IMR-90 (cell line): ENCODE results near the gene SLC9A1. TPM values are rescaled to one million over a fixed set of nuclear protein-coding genes. Genes with fewer than 3 reads are reported as not detected.

ENCODE experiments used
- ATAC-seq: fragments of 200-7000 bp; cut with Tn5 transposase; 2 replicates; pipeline ENCODE4 v1.9.1; 2020; ENCODE audit warnings: low read depth, mild to moderate bottlenecking, moderate library complexity
- BruUV-seq: library from RNA; stranded (reverse); fragments of 400-500 nt; replicated peaks from 2 replicates; lab custom pipeline; 2021; lab: Mats Ljungman, UMichigan
- CTCF ChIA-PET: fragments of 300-600 bp; formaldehyde crosslinking; extraction: SDS; loops from one replicate; lab custom pipeline; 2021; ENCODE audit warnings: antibody characterized with exemption; lab: Yijun Ruan, JAX
- POLR2A ChIA-PET: fragments of 300-600 bp; sonication (Branson Sonifier 250); formaldehyde crosslinking; loops from one replicate; lab custom pipeline; 2022; ENCODE audit warnings: antibody characterized with exemption; ENCODE audit not compliant: unreplicated experiment; lab: Charles Lee
- DNase-seq: peaks from one replicate; pipeline ENCODE4 v3.0.0; 2013
- H2AFZ ChIP-seq: replicated peaks from 2 replicates; pipeline ENCODE3; 2013; ENCODE audit warnings: low read length, mild to moderate bottlenecking; ENCODE audit not compliant: poor library complexity
- H2AK5ac ChIP-seq: 2 replicates; pipeline ENCODE4 v1.6.1; 2013; ENCODE audit warnings: low read depth, low read length, inconsistent platforms
- H2AK9ac ChIP-seq: replicated peaks from 2 replicates; pipeline ENCODE3; 2013; ENCODE audit warnings: mild to moderate bottlenecking, low read depth, low read length, moderate library complexity; ENCODE audit not compliant: poor library complexity
- H2BK120ac ChIP-seq: 2 replicates; pipeline ENCODE4 v1.6.1; 2013; ENCODE audit warnings: low read depth, low read length, inconsistent platforms
- H2BK15ac ChIP-seq: 3 replicates; pipeline ENCODE4 v1.6.1; 2013; ENCODE audit warnings: low read depth, low read length, inconsistent platforms
- H2BK20ac ChIP-seq: 2 replicates; pipeline ENCODE4 v1.6.1; 2013; ENCODE audit warnings: low read depth, mild to moderate bottlenecking, inconsistent platforms, low read length, moderate library complexity
- H2BK5ac ChIP-seq: 2 replicates; pipeline ENCODE4 v1.6.1; 2013; ENCODE audit warnings: mild to moderate bottlenecking, low read depth, low read length, inconsistent platforms; ENCODE audit not compliant: poor library complexity, severe bottlenecking
- H3K14ac ChIP-seq: replicated peaks from 2 replicates; pipeline ENCODE4 v1.6.1; 2013; ENCODE audit warnings: low read depth, low read length, inconsistent platforms
- H3K18ac ChIP-seq: 2 replicates; pipeline ENCODE4 v1.6.1; 2013; ENCODE audit warnings: low read depth, low read length, control low read depth
- H3K23ac ChIP-seq: 2 replicates; pipeline ENCODE4 v1.6.1; 2013; ENCODE audit warnings: low read depth, low read length, inconsistent platforms
- H3K27ac ChIP-seq: 2 replicates; pipeline ENCODE4 v1.5.1; 2013; ENCODE audit warnings: mild to moderate bottlenecking, control low read depth, low read length; ENCODE audit not compliant: insufficient read depth
- H3K27me3 ChIP-seq: 2 replicates; pipeline ENCODE4 v1.6.1; 2013; ENCODE audit warnings: low read length; ENCODE audit not compliant: control insufficient read depth, insufficient read depth
- H3K36me3 ChIP-seq: 2 replicates; pipeline ENCODE4 v1.6.1; 2013; ENCODE audit warnings: low read length, mixed read lengths; ENCODE audit not compliant: control insufficient read depth, insufficient read depth
- H3K4ac ChIP-seq: 2 replicates; pipeline ENCODE4 v1.6.1; 2013; ENCODE audit warnings: low read depth, low read length, inconsistent platforms
- H3K4me1 ChIP-seq: 2 replicates; pipeline ENCODE4 v1.6.1; 2013; ENCODE audit warnings: low read length, mixed read lengths; ENCODE audit not compliant: control insufficient read depth, insufficient read depth
- H3K4me2 ChIP-seq: 2 replicates; pipeline ENCODE4 v1.6.1; 2013; ENCODE audit warnings: low read depth, mild to moderate bottlenecking, control low read depth, low read length, moderate library complexity
- H3K4me3 ChIP-seq: 2 replicates; pipeline ENCODE4 v1.5.1; 2013; ENCODE audit warnings: low read depth, mild to moderate bottlenecking, control low read depth, low read length, moderate library complexity; ENCODE audit not compliant: insufficient read depth
- H3K56ac ChIP-seq: 2 replicates; pipeline ENCODE4 v1.6.1; 2013; ENCODE audit warnings: low read length, inconsistent platforms; ENCODE audit not compliant: insufficient read depth; ENCODE audit errors: extremely low read depth
- H3K79me1 ChIP-seq, 2 experiments: 2 replicates each; pipeline ENCODE4 v1.6.1; 2013; ENCODE audit warnings: low read length in 2 of 2, inconsistent platforms in 1 of 2, low read depth in 1 of 2
- H3K9ac ChIP-seq: 2 replicates; pipeline ENCODE4 v1.6.1; 2013; ENCODE audit warnings: low read depth, low read length, control low read depth
- H3K9me1 ChIP-seq: 2 replicates; pipeline ENCODE4 v1.6.1; 2013; ENCODE audit warnings: low read length, inconsistent platforms; ENCODE audit not compliant: insufficient read depth
- H3K9me3 ChIP-seq: 2 replicates; pipeline ENCODE4 v1.6.1; 2013; ENCODE audit warnings: low read length; ENCODE audit not compliant: control insufficient read depth, insufficient read depth
- H4K20me1 ChIP-seq: 2 replicates; pipeline ENCODE4 v1.6.1; 2013; ENCODE audit warnings: low read length, inconsistent platforms; ENCODE audit not compliant: insufficient read depth
- H4K5ac ChIP-seq: 2 replicates; pipeline ENCODE4 v1.6.1; 2013; ENCODE audit warnings: mild to moderate bottlenecking, low read depth, low read length, control low read depth
- H4K8ac ChIP-seq, 2 experiments: 2 replicates each; pipeline ENCODE4 v1.6.1; 2013; ENCODE audit warnings: low read depth in 2 of 2, low read length in 2 of 2, control low read depth in 1 of 2, inconsistent platforms in 1 of 2
- H4K91ac ChIP-seq: 2 replicates; pipeline ENCODE4 v1.6.1; 2013; ENCODE audit warnings: low read depth, low read length, inconsistent platforms; ENCODE audit not compliant: insufficient read depth
- BHLHE40 ChIP-seq: fragments of 150-350 bp; IDR thresholded peaks from 2 replicates; pipeline ENCODE4 v1.6.1; 2016; ENCODE audit warnings: mild to moderate bottlenecking, low read depth, low read length
- CEBPB ChIP-seq: IDR thresholded peaks from 2 replicates; pipeline ENCODE4 v1.6.1; 2012; ENCODE audit warnings: low read depth, low read length, improper control_type of control experiment
- CHD1 ChIP-seq: IDR thresholded peaks from 2 replicates; pipeline ENCODE4 v1.6.1; 2012; ENCODE audit warnings: low read depth, low read length, improper control_type of control experiment
- FOS ChIP-seq: fragments of 150-350 bp; IDR thresholded peaks from 2 replicates; pipeline ENCODE4 v1.6.1; 2016; ENCODE audit warnings: low read depth, low read length
- MAFK ChIP-seq: IDR thresholded peaks from 2 replicates; pipeline ENCODE4 v1.6.1; 2012; ENCODE audit warnings: low read depth, low read length, improper control_type of control experiment
- MAZ ChIP-seq: IDR thresholded peaks from 2 replicates; pipeline ENCODE4 v1.6.1; 2012; ENCODE audit warnings: low read depth, mild to moderate bottlenecking, low read length, improper control_type of control experiment, moderate library complexity, borderline replicate concordance
- RAD21 ChIP-seq: IDR thresholded peaks from 2 replicates; pipeline ENCODE4 v1.6.1; 2012; ENCODE audit warnings: low read length, improper control_type of control experiment
- SMC3 ChIP-seq: fragments of 150-350 bp; IDR thresholded peaks from 2 replicates; pipeline ENCODE4 v1.6.1; 2016; ENCODE audit warnings: low read depth, mild to moderate bottlenecking, antibody characterized with exemption, low read length, moderate library complexity
- WGBS, 2 experiments: methylation state at CpG; one replicate each; pipeline versions ENCODE4 v1.1.5 to v1.1.7; 2013; ENCODE audit warnings: missing lambda C conversion rate in 2 of 2; ENCODE audit not compliant: insufficient read length in 1 of 2; ENCODE audit errors: extremely low coverage in 2 of 2; 5-methylcytosine and 5-hydroxymethylcytosine counted together
- dilution Hi-C: fragments of 300-500 bp; cut with HindIII; formaldehyde crosslinking; loops from one replicate; pipeline ENCODE4 v1.14.3; 2018; ENCODE audit warnings: low sequenced_read_pairs; ENCODE audit not compliant: unreplicated experiment
- in situ Hi-C: fragments of 300-500 bp; cut with MboI; formaldehyde crosslinking; loops from 3 replicates; pipeline ENCODE4 v1.14.3; 2019; ENCODE audit warnings: low sequenced_read_pairs, inconsistent platforms, mixed read lengths
- intact Hi-C: fragments of 100-400 bp; cut with micrococcal nuclease; formaldehyde crosslinking; loops from 2 replicates; pipeline ENCODE4 v1.10.0; 2022
- polyA plus RNA-seq, 3 experiments: library from polyadenylated mRNA; depleted of rRNA; stranded (reverse); fragments of >200 nt; gene quantifications; 2 replicates each; pipeline ENCODE4 v1.2.3, GENCODE V29; 2012; ENCODE audit warnings: low replicate concordance in 1 of 3
- total RNA-seq: library from RNA; depleted of rRNA; stranded (reverse); fragments of >200 nt; gene quantifications from 2 replicates; pipeline ENCODE4 v1.2.3, GENCODE V29; 2012
- TF ChIP-seq, protein P1 (sequence below): conservative IDR thresholded peaks from 2 replicates; pipeline ENCODE4 v1.5.1; 2012; ENCODE audit warnings: mild to moderate bottlenecking, low read depth, low read length, improper control_type of control experiment
- TF ChIP-seq, protein P2 (sequence below): fragments of 150-350 bp; IDR thresholded peaks from 2 replicates; pipeline ENCODE4 v1.6.1; 2017; ENCODE audit warnings: mild to moderate bottlenecking, antibody characterized with exemption, low read length, low read depth

Gene SLC9A1
- total and polyA plus RNA-seq, 2 of the 4 experiments (the other 2 are of a cell fraction) = 2.0 to 21.2 TPM

DNA sequence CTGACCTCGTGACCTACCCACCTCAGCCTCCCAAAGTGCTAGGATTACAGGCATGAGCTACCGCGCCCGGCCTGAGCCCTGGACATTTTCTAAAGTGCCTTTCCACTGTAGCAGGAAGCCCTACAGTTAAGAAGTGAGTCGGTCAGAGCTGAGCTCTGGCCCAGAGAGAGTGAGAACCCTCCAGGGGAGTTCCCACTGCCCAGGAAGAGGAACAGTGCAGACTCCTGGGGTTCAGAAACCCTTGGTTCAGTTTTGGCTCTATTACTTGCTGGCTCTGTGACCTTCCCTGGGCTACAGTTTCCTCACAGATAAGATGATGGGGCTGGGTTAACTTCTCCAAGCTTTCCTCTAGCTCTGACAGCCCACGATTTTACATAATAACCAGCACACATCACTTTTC is 20.9 kb downstream of the SLC9A1 start:
- Histone ChIP-seq H3K18ac (no peak overlapping the region), H4K91ac (no peak overlapping the region), H3K36me3 (no peaks in the 10 kb centered on the region), H2AFZ (no peak overlapping the region), H3K9ac (no peak overlapping the region), H3K23ac (no peak overlapping the region), H3K79me1 (peaks cover 27 to 74% of the 10 kb centered on the region in 2 experiments; a peak in 3 of 4 replicates), H3K4me3 (no peak overlapping the region), H3K4me1 (peaks cover 6% of the 10 kb centered on the region; the same call in 1 of the 2 replicates), H2BK5ac (no peak overlapping the region), H2AK9ac (no peak overlapping the region), H4K5ac (no peak overlapping the region), H2BK15ac (no peak overlapping the region), H3K4me2 (no peak overlapping the region), H2BK20ac (no peak overlapping the region), H2AK5ac (no peak overlapping the region), H3K9me1 (peaks cover 25% of the 10 kb centered on the region; the same call in 1 of the 2 replicates), H3K4ac (no peak overlapping the region), H2BK120ac (no peak overlapping the region), H3K14ac (no peak overlapping the region), H3K27me3 (no peaks in the 10 kb centered on the region), H3K27ac (no peak overlapping the region), H4K20me1 (peaks cover 32% of the 10 kb centered on the region), H3K56ac (no peak overlapping the region), H4K8ac (no peak overlapping the region), H3K9me3 (no peaks in the 10 kb centered on the region)
- in situ Hi-C loops = no loop called here
- POLR2A ChIA-PET = no interaction called here
- ATAC-seq = no peak
- 100% methylated on average over 4 of the region's 6 CpGs; no CpG with 5 or more reads in 1 of the 2 experiments for WGBS, 2 experiments
- BruUV-seq = no TSS peak
- TF ChIP-seq, protein P1, sequence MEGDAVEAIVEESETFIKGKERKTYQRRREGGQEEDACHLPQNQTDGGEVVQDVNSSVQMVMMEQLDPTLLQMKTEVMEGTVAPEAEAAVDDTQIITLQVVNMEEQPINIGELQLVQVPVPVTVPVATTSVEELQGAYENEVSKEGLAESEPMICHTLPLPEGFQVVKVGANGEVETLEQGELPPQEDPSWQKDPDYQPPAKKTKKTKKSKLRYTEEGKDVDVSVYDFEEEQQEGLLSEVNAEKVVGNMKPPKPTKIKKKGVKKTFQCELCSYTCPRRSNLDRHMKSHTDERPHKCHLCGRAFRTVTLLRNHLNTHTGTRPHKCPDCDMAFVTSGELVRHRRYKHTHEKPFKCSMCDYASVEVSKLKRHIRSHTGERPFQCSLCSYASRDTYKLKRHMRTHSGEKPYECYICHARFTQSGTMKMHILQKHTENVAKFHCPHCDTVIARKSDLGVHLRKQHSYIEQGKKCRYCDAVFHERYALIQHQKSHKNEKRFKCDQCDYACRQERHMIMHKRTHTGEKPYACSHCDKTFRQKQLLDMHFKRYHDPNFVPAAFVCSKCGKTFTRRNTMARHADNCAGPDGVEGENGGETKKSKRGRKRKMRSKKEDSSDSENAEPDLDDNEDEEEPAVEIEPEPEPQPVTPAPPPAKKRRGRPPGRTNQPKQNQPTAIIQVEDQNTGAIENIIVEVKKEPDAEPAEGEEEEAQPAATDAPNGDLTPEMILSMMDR = no peak
- TF ChIP-seq CHD1 = no peak
- TF ChIP-seq SMC3 = no peak
- no peak for TF ChIP-seq MAZ
- TF ChIP-seq, protein P2, sequence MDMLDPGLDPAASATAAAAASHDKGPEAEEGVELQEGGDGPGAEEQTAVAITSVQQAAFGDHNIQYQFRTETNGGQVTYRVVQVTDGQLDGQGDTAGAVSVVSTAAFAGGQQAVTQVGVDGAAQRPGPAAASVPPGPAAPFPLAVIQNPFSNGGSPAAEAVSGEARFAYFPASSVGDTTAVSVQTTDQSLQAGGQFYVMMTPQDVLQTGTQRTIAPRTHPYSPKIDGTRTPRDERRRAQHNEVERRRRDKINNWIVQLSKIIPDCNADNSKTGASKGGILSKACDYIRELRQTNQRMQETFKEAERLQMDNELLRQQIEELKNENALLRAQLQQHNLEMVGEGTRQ = no peak
- no peak for TF ChIP-seq FOS
- TF ChIP-seq RAD21 = no peak
- no peak for TF ChIP-seq CEBPB
- TF ChIP-seq BHLHE40 = no peak
- no peak for TF ChIP-seq MAFK
- dilution Hi-C loops = no loop called here
- intact Hi-C loops = no loop called here
- no peak for DNase-seq
- CTCF ChIA-PET = no interaction called here
